Pons (tissue), 1 donor: Measurements from ENCODE around the gene FBXO24.
"Not testable (repeated sequence)": the region's sequence is repeated elsewhere in the genome, so short reads cannot be mapped to it uniquely, and the experiment has no call there.

ENCODE experiments used
- DNase-seq: peaks from one replicate; pipeline ENCODE4 v3.0.0-alpha.2; 2016; ENCODE audit warnings: low spot score

The FBXO24 gene

DNA sequence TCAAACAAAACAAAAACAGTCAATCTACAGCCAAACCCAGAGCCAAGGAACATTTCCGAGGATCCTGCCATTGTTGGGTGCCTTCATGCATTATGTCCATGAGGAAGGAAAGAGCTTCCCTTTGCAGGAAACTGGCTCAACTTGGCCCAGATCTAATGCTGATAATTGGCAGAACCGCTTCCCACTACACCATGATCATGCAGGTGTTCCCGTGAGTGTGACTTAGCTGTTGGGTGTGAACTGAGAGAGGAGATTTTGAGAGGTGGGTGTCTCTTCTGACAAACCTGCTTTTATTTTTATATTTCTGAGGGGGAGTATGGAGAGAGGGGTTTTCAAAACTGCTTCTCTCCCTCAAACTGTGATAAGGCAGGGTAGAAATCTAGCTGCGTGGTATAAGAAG lies 27.0 kb upstream of the FBXO24 start:
- DNase-seq: no peak

DNA sequence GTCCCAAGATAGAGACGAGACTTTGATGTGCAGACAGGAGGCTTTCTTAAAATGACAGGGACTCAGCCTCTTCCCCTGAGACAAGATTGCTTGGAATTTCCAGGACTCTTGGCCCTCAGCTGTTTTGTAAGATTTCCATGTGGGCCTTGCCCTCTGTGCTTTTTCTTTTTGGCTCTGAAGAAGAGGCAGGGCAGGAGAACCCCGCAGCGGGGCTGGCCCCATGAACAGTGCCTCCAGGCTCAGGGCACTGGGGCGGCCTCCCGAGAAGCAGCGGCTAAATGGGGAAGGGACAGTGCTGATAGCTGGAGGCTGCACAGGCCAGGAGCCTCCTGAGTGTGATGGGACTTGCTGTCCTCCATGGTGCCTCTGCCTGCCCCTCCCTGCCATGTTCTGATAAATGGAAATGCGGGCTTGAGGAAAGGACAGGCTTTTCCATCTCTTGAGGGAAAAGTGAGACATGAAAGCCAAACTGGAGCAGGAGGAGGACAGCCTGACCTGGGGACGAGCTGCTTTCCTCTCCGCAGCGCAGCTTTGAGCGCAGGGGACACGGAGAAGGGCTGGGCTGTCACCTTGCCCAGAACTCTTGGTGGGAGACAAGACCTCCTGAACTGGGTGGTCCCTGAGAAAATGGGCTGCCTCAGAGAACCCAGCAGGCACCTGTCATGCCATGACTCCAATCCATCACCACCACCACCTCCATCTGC lies 24.5 kb upstream of the FBXO24 start:
- no peak for DNase-seq

DNA sequence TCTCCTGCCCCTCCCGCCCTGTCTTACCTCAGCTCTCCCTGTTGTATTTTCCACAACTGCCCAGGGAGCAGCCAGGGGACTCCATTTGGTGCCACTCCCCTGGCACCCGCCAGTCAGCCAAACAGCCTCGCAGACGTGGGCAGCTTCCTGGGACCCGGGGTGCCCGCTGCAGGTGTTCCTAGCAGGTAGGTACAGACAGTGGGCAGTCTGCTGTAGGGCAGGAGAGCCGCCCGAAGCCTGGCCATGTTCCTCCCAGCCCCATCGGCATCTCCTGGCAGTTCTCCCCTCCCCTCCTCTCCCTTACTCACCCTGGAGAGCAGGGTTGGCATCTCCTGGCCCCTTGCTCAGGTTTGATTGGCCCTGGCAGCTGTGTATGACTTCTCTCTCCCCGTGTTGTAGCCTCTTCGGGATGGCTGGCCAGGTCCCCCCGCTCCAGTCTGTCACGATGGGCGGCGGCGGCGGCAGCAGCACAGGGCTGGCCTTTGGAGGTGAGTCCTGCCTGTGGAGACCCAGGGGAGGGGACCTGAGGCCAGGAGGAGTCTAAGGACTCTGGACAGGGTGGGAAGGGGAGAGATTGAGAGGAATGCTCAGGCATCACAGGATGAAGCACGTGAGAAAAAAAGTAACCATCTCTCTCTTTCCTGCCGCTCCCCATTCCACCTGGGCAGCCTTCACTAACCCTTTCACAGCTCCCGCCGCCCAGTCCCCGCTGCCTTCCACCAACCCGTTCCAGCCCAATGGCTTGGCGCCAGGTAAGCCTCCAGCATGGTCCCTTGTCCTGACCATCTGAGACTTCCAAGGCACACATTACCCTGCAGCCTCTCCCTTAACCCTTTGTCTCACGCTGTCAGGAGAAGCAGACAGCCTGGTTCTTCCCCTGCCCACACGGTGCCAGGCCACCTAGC lies 23.7 kb upstream of the FBXO24 start:
- DNase-seq: no peak

DNA sequence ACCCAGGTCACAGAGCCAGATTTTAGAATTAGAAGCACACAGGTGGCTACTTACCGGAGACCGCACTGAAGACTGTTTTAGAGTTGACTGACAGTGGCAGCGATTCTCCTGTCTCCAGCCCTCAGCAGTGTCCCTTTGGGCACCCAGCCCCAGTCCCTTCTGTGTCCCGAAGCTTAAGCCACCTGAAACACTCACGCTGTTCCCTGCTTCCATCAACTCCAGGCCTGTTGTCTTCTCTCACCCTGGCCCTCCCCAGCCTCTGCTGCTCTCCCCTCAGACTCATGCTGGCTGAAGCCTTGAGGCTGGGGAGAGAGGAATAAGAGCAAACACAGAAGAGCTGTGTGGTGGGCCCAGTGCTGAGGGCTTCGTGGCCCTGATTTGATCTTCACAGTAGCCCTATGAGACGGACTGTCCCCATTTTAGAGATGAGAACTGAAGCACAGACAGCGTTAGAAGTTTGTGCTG lies 23.0 kb upstream of the FBXO24 start:
- no peak for DNase-seq

DNA sequence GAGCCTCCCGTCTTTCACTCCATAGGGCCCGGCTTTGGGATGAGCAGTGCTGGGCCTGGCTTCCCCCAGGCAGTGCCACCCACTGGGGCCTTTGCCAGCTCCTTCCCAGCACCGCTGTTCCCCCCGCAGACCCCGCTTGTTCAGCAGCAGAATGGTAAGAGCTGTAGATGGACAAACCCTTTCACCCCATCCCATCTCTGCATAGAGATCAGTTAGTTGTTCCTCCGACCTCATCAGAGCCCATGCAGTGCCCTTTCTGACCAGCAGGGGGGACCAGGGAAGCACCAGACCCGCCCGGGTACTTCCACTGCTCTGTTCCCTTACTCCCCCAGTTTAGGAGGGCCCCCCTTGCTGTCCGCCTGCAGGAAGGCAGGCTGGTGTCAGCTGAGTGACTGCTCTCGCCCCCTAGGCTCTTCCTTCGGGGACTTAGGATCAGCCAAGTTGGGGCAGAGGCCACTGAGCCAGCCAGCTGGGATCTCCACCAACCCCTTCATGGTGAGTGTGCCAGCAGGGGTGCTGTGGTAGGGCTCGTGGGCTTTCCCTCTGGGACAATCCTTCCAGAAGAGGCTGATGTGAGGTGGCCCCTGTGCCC lies 22.2 kb upstream of the FBXO24 start:
- DNase-seq: no peak

DNA sequence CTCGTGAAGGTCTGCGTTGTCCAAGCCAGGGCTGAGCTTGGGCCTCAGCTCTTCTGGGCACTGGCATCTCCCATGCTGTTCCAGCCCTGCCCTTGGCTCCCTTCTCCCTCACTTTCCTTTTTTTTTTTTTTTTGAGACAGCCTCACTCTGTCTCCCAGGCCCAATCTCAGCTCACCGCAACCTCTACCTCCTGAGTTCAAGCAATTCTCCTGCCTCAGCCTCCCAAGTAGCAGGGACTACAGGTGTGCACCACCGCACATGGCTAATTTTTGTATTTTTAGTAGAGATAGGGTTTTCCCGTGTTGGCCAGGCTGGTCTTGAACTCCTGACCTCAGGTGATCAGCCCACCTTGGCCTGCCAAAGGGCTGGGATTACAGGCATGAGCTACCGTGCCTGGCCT lies 21.7 kb upstream of the FBXO24 start:
- DNase-seq: not testable (repeated sequence)

DNA sequence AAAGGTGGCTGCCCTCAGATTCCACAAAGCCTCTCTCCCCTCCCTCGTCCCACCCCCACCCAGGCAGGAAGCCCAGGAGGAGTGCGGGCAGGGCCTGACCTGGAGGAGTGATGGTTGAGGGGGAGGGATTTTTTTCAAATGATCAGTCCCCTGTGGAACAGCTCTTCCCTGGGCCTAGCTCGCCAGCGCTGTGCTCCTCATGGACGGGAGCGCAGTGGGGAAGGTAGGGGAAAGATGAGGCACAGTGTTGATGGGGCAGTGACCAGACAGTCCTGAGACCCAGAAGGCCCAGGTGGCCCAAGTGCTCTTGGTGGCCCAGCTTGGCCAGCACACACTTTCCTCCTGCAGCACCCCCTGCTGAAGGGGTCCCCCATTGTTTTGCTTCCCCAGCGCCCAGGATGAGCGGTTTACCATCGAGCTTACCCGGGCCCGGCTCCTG lies 21.0 kb upstream of the FBXO24 start:
- DNase-seq: no peak

DNA sequence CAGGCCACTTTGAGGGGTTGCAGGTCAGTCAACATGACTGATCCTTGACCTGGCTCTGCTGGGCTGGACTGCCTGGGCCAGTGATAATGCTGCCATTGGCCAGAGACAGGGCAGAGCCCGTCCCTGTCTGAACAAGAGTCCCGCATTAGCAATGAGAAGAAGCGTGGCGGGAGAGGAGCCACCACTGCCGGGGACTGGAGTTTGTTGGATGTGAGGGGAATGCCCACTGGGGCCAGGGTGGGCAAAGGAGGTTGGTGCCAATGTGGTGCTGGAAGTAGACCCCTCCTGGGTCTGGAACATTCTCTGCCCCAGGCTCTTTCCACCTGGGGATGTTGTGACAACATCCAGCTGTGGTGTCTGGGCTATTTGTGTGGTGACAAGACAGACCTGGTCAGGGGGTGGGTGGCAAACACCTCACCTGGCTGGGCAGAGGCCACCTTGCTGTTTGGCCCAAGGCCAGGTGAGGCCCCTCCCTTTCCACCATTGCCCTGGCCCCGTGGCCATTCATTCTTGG lies 20.1 kb upstream of the FBXO24 start:
- no peak for DNase-seq

DNA sequence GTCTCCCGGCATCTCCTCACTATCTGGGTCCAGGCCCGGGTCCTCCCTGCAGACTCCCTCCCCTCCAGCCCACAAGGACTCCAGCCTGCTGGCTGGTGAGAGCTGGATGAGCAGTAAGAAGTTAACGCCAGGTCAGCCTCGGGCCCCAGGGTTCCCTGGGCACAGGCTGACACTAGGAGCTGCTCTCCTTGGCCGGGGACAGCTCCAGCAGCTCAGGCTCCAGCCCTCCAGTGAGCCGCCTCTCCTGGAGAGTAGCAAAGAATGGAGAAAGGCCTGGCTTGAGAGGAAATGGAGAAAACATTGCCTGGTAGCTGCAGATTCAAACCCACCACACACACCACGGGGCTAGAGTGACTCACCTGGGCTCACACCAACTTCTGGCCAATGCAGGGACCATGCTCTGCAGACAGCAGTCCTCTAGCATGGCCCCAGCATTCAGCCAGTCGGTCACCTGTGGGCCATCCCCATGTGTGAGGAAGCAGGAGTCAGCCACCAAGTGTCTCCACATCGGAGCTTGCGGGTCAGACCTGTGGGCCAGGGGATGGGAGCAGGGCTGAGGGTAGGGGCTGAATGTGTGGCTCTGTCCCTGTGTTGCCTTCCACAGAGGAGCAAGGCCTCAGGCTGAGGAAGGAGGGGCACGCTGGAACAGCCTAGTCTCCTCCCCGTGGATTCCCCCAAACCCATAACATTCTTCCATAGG lies 18.9 kb upstream of the FBXO24 start:
- no peak for DNase-seq

DNA sequence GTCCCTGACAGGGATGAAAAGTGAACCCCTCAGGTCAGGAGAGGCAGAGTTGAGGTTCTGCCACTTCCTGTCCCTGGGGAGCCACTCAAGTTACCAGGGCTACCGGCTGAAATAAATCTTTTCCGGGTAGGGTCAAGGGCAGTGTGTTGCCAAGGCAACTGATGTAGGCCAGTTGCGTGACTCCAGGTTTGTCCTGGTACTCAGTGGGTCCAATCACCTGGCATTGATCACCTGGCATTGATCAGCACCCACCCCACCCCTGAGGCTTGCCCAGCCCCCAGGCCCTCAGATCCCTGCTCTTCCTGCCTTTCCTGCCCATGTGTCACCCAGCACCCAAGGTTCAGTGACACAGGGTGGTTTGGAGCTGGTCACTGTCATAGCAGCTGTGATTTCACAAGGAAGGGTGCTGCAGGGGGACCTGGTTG lies 18.4 kb upstream of the FBXO24 start:
- DNase-seq: no peak

DNA sequence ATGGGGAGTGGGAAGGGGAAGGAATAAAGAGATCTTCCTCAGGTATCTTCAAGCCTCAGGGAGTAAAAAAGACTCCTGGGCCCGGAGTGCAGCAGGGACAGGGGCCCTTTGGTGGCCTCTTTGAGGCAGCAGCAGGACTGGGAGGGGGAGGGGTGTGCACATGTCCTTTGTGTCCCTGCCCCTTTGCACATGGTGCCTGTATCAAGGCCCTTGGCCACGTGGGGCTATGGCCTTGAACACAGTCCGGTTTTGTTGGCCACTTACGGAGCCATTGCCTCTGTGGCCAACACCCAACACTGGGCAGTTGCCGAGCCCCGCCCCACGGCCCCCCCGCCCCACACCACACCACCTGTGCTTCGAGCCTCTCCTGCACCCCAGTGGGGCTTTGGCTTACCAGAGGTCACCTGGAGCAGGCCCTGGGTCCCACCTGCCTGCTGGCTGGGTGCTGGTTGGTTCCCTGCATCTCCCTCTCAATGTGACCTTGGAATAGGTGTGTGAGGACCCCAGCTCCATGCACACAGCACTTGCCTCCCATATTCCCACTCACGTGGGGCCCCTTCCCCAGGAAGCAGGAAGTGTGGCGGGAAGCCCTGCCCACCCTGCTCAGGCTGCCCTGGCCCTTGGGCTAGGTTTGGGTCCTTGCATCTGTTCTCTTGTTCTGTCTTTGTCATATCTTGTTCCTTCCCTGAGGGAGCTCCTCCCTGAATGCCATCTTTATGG lies 17.8 kb upstream of the FBXO24 start:
- no peak for DNase-seq

DNA sequence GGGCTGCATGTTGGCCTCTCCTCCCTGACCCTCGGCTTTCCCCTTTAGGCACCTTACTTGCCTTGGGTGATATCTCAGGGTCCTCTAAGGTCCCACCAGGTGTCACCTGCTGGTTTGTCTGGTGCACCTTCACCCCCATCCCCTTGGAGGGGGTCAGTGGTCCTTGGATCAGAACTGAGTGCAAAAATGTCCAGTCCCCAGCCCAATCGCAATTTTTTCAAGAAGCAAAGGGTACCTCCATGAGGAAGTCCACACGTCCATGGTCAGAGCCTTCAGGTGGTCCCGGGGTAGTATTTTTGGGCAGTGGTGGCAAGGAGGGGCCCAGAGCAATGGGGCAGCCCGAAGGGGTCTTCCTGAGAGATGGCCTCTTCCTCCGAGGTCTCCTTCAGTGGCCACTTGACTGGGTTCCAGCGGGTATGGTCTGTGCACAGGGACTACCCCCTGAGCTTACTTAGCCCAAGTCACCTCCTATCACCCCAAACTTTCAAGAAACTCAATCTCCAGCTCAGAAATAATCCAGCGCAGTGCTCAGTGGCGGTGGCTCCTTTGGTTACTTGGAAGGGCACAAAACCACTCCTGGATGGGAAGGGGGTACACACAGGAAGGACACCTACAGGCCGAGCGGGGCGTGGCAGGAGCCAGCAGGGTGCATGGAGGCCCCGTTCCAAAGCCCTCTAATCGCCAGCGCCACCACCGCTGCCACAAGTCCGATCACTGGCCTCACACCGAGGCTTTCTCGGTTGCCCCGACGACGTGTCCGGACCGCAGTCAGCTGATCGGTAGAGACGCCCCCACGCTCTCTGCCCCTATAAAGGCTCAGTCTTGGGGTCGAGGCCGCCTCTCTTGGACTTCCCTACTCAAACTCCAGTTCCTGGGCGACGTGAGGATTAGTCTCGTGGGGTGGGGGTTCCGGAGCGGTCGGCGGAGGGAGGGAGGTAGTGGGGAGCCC lies 17.0 kb upstream of the FBXO24 start:
- peak; percentile 44 for DNase-seq

DNA sequence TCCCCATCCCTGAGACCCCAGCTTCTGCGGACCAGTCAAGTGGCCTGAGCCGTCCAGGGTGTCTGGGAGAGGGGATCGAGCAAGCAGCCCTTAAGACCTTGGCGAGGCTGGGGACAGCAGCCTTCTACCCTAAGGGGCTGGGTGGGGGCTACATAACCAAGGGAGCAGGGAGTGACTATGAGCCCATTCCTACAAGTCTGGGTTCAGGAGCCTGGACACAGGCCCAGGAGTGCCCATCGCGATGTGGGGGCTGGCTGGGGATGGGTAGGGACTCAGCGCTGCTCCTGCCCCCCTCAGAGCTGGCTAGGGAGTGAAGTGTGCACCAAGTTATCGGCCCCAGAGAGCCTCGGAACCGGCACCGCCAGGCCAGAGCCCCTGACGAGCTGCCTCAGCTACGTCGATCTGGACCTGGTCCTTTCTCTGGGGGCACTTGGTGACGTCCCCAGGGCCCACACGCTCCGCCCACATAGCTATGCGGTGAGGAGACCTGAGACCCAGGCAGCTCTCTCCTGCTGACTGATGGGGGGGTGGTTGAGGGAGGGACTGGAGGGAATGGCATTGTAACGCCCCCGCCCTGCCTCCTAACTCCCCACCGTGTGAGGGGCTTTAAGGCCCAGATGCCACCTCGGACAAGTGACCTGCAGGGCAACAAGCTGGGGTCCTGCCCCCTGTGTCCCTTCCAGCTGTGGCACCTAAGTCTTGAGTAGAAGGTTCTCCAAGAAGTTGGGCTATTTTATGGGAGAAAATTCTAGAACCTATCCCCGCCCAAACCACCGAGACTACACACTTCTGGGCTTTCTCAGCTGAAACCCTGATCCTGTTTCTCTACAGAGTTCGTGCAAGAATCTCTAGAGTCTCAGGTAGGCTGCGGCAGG lies 14.9 kb upstream of the FBXO24 start:
- DNase-seq: no peak

DNA sequence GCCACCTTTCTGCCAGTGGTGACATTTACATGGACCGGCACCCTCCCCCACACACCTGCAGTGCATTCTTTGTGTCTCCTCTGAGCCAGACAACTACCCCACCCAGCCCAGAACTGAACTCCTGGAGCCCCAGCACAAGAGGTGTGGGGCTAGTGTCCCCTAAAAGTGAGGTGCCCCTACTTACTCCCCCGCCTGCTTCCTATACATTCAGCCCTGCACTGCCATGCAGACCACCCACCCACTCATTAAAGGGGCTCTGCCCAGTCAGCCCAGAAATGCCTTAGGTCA lies 14.4 kb upstream of the FBXO24 start:
- DNase-seq: no peak

DNA sequence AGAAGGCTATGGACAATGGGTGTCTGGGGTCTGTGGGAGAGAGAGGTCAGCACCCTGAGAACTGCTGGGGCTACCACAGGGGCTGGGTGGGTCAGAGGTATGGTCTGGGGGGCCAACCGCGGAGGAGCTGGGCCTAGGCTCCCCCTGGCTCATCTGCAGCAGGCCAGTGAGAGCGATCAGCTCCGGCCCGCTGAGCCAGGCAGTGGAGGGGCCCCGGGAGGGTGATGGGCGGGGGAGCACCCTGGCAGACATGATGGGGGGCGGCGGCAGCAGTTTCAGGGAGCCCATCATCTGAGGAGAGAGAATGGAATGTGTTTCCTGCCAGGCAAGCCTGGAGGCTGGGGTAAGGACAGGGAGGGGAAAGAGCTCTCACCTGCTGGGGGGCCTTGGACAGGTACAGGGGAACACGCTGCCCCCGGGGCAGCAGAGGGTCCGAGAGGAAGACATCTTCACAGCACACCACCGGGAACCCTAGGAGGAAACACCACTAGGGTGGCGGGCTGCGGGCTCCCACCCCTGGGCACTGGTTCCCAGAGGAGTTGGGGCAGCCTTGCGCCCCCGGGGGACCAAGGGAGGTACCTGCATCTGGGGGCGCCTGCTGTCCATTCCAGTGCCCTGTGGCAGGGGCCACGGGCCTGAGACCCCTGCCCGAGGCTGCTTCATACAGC lies 13.7 kb upstream of the FBXO24 start:
- no peak for DNase-seq

DNA sequence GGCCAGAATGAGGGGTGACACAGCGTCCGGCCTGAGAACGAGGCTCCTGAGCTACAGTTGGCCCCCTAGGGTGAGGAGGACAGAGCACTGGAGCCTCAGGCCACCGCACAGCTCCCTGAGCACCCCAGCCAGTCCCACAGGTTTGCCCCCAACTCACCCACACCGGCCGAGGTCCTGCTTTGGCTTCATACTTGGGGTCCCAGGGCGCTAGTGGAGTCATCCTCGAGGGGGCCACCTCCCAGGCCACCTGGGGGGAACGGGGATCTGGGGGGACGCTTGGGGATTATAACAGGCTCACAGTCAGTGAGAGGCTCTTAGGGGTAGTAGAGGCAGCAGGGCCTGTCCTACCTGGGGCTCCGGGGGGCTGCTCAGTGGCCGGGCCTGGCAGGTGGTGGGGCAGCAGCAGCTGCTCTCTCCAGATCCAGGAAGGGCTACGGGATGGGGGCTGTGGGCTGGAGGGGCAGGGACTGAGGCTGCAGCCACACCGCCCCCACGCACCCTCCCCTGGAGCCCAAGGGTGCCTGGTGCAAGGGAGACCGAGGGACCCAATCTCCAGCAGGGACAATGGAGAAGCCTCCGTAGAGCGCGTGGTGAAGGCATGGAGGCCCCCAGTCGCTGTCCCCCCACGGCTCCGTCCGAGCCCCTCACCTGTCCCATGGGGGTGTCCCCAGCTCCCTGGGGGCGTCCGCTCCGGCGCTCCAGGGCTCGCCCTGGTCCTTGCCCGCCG lies 13.0 kb upstream of the FBXO24 start:
- no peak for DNase-seq

DNA sequence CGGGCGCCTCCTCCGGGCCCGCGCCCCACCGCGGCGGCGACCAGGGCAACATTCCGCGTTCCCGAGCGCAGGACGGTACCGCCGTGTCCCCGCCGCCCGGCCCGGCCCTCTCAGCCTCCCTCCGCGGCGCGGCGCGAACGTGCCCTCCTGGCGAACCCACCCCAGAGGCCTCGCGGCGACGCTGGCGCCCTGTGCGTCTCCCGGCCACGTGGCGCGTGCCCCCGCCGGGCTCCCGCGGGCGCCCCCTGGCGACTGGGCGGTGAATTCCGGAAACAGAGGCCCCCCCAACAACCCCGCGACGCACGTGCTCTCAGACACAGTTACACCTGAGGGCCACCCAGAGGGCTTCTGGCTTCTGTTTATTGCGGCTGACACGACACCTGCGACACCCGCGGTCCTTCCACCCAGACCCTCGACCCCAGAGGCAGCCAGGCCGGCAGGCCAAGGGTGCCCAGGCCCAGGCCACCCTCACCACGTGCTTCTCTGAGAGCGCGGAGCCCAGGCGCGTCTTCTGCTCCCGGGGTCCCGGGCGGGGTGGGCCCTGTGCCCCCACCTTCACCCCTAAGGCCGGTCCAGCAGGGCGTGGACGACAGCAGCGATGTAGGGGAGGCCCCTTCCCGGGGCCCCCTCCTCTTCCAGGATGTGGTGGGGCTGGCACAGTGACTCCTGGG lies 12.3 kb upstream of the FBXO24 start, which contains the start of gene SAP25:
SAP25 (minus strand) TSS at position 210 of the 671 bp plus-strand sequence; CDS start at position 52, 158 bp downstream.
- no peak for DNase-seq
